RWPE1 (cell line): Measurements from ENCODE around the gene PACRGL.

Experiments used
- CTCF ChIA-PET: fragments of 350-600 bp; sonication (Branson Sonifier 250); formaldehyde crosslinking; extraction: SDS; loops from one replicate; lab custom pipeline; 2021; lab: Yijun Ruan, JAX
- POLR2A ChIA-PET: fragments of 400-600 bp; formaldehyde crosslinking; extraction: SDS; loops from one replicate; lab custom pipeline; 2020; ENCODE audit warnings: antibody characterized with exemption; ENCODE audit not compliant: low non-redundant PET; lab: Yijun Ruan, JAX
- DNase-seq: peaks from one replicate; pipeline ENCODE4 v3.0.0; 2012; ENCODE audit warnings: low spot score
- H3K27ac ChIP-seq: fragments of 450-650 bp; 2 replicates; pipeline ENCODE4 v1.5.1; 2017
- TF ChIP-seq, protein P1 (sequence below): fragments of 450-650 bp; conservative IDR thresholded peaks from 2 replicates; pipeline ENCODE4 v1.5.1; 2017; ENCODE audit warnings: low read depth, mild to moderate bottlenecking

PACRGL gene

DNA sequence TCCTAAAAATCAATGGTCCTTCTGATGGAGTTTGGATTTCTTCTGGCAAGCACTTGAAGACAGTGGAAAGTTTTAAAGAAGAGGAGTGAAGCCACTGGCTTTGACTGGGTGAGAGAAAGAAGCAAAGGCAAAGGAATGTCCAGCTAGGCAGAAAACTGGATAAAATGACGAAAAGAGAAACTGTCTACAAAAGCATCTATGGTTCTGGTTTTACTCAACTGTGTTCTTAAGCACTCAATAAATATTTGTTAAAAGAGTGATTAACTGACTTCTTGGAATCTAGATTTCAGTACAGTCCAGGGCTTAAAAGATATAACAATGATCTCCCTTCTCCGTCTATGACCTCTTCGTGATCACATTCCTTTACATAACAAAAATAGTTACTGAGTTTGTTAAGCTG lies 52.4 kb downstream of the PACRGL start:
- DNase-seq = no peak
- ChIA-PET POLR2A (no interaction called here), CTCF (no interaction called here)
- TF ChIP-seq, protein P1, sequence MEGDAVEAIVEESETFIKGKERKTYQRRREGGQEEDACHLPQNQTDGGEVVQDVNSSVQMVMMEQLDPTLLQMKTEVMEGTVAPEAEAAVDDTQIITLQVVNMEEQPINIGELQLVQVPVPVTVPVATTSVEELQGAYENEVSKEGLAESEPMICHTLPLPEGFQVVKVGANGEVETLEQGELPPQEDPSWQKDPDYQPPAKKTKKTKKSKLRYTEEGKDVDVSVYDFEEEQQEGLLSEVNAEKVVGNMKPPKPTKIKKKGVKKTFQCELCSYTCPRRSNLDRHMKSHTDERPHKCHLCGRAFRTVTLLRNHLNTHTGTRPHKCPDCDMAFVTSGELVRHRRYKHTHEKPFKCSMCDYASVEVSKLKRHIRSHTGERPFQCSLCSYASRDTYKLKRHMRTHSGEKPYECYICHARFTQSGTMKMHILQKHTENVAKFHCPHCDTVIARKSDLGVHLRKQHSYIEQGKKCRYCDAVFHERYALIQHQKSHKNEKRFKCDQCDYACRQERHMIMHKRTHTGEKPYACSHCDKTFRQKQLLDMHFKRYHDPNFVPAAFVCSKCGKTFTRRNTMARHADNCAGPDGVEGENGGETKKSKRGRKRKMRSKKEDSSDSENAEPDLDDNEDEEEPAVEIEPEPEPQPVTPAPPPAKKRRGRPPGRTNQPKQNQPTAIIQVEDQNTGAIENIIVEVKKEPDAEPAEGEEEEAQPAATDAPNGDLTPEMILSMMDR = no peak
- no peak overlapping the region for H3K27ac ChIP-seq

DNA sequence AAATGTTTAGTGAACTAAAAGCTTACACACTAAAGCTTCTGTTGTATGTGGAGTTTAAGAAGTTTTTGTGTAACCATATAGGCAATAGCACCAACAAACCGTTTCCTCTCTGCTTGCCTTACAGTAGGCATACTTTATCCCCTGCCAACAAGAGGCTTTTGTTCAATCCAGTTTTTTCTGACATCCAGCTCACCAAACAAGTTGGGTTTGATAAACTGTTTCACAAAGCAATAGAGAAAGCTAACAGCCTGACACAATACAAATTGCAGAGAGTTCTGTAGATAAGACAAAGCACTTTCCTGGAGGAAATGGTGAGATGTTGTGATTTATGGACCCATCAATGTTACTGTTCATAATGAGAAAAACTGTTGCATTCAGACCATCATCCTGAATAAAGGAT lies 53.8 kb downstream of the PACRGL start:
- H3K27ac ChIP-seq = no peak overlapping the region
- CTCF ChIA-PET = no interaction called here
- POLR2A ChIA-PET = no interaction called here

DNA sequence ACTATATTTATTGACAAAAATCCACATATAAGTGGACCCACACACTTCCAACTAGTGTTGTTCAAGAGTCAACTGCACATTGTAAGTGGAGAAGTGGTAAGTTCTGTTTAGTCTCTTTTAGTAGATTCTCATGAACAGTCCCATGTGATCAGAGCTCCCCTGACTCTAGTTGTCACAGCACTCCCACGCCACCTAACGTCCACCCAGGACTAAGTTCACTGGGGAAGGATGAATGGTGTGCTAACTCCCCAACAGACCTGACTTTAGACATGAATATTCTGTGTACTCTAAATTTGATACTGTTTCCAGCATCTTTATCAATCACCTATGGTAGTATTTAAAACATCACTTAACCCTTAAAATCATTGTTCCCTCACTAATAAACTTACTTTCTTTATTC lies 59.8 kb downstream of the PACRGL start:
- TF ChIP-seq, protein P1 = no peak
- no peak for DNase-seq
- ChIA-PET POLR2A (no interaction called here), CTCF (interaction anchor here (0.8 kb wide), 1 partner anchor 14 kb away, joined by 4 read pairs; no protein-coding TSS in a partner anchor)
- no peak overlapping the region for H3K27ac ChIP-seq

More for the DNA sequence above, 53.8 kb downstream of the PACRGL start:
- DNase-seq = no peak
- TF ChIP-seq, protein P1 = no peak

DNA sequence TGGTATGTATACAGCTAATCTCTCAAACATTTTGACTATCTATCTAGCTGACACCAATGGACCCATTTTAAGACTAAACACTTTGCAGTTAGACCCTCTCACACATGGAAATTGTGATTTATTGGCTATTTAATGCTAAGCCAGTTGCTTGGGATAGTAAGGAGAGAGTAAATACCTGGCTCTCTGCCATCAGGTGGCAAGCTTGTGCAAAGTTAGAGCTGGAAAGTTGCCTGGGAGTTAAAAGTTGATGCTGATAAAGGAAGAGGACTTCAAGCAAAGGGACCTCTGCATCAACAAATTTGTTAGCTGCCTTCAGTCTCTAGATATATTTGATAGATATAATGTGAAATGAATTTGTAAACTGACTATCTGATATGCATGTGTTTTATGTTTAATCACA lies 61.1 kb downstream of the PACRGL start:
- CTCF ChIA-PET = interaction anchor here (0.8 to 0.9 kb wide), 2 partner anchors 12 to 76 kb away, joined by 3 to 7 read pairs; no protein-coding TSS in a partner anchor
- POLR2A ChIA-PET = no interaction called here
- TF ChIP-seq, protein P1 = no peak
- H3K27ac ChIP-seq = no peak overlapping the region
- no peak for DNase-seq

DNA sequence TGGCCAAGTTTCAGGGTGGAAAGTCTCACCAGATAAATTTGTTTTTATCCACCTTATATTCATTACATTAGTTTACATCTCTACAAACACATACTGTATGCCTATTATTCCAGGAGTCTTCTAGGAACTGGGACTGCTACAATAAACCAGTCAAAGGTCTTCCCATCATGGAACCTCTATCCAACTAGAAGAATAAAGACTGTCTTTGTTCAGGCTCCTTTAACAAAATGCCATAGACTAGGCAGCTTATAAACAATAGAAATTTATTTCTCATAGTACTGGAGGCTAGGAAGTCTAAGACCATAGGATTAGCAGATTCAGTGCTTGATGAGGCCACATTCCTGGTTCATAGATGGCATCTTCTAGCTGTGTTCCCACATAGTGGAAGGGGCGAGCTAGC lies 61.6 kb downstream of the PACRGL start:
- DNase-seq = no peak
- TF ChIP-seq, protein P1 = no peak
- ChIA-PET CTCF (interaction anchor here (0.9 kb wide), 1 partner anchor 12 kb away, joined by 7 read pairs; no protein-coding TSS in a partner anchor), POLR2A (no interaction called here)
- no peak overlapping the region for H3K27ac ChIP-seq

DNA sequence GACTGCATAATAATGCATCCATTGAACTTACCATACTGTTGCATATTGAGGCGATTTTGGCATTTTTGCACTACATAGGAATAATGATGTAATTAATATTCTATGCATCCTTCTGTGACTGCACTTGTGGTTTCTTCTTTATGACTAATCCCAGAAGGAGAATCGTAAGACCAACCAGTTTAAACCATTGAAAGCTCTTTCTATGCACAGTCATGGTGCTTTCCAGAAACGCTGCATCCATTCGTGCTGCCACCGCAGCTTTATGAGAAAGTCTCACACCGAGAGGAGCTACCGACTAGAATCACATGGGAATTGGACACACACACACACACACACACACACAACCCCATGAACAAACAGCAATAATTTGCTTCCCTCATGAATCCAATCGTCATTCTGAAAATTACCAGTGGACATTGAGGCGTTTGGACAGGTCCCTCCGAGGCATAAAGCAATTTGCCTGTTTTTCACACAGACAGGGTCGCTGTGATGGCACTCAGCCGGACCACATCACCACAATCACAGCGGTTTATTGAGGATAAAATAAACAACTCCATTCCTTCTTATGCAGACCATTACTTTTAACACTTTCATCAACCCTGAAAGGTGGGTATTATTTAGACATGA lies 64.2 kb downstream of the PACRGL start:
- POLR2A ChIA-PET = no interaction called here
- CTCF ChIA-PET = interaction anchor here (0.6 kb wide), 1 partner anchor 121 kb away, joined by 3 read pairs; no protein-coding TSS in a partner anchor
- TF ChIP-seq, protein P1 = no peak
- DNase-seq = no peak
- no peak overlapping the region for H3K27ac ChIP-seq
